ENCODE measurements around the gene IMPACT.

DNA sequence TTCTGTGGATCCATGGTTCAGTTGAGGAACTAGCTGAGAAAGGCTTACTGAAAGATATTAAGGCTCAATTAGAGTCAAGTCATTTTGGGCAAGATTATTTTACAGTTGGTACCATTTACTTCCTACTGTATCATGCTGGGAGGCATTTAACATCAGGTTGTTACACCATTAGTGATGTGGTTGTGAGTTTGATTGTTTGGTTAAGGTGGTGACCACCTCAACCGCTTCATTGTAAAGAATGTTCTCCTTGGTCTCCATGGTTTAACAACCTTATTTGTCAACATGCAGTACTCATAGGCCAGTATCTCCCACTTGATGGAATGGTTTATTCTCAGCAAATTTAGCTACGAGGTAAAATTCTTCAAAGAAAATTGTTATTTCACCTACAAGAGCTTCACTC, 68.1 kb downstream of the IMPACT start:
- no peak for TF ChIP-seq ZNF274 (IDR thresholded peaks at IDR 0.05; ENCODE audit: low read depth, low read length)
- TF ChIP-seq YY1 (IDR thresholded peaks at IDR 0.05; ENCODE audit: insufficient read depth, insufficient read length) = no peak
- TF ChIP-seq SUZ12 (IDR thresholded peaks at IDR 0.05; ENCODE audit: extremely low read depth, insufficient read depth, insufficient read length) = no peak
